ENCODE data around the gene FGF19. TPM values are rescaled to one million over a fixed set of nuclear protein-coding genes. Genes with fewer than 3 reads are reported as not detected.

FGF19 gene
- total RNA-seq, 1 experiment from 2014 or later: 7.4 TPM

- Mint-ChIP-seq H3K4me1 (peaks cover 15 to 27% of the 10 kb centered on the region in 2 experiments), H3K36me3 (ENCODE audit: insufficient read depth in 1 of 3, low read depth in 3 of 3) (no peaks in the 10 kb centered on the region), H3K27ac (no peak overlapping the region; a peak in 1 of 7 replicates), H3K9me3 (no peaks in the 10 kb centered on the region), H3K27me3 (ENCODE audit: low read depth) (peaks cover 2% of the 10 kb centered on the region), H3K4me3 (no peak overlapping the region)
- H3K27me3 ChIP-seq (ENCODE audit: insufficient read depth, low read length): no peaks in the 10 kb centered on the region
- no peak overlapping the region for H4K5ac ChIP-seq (ENCODE audit: insufficient read length, low read depth, low read length)
- H3K23me2 ChIP-seq (ENCODE audit: insufficient read length, low read depth, low read length, poor library complexity, severe bottlenecking): no peaks in the 10 kb centered on the region
- H4K8ac ChIP-seq (replicated peaks; ENCODE audit: insufficient read length, low read depth, low read length): no peak overlapping the region
- no peak overlapping the region for H3K56ac ChIP-seq (ENCODE audit: insufficient read length, low read depth, low read length)
- H3K4me2 ChIP-seq (ENCODE audit: insufficient read depth, insufficient read length, low read length): no peak overlapping the region
- no peak for DNase-seq
- no peak overlapping the region for H4K91ac ChIP-seq (ENCODE audit: insufficient read length, low read depth, low read length)
- H3K27ac ChIP-seq (ENCODE audit: insufficient read length, low read depth, low read length): no peak overlapping the region
- H3K23ac ChIP-seq (ENCODE audit: insufficient read length, low read depth, low read length): no peak overlapping the region
- no peaks in the 10 kb centered on the region for H4K20me1 ChIP-seq (ENCODE audit: control insufficient read depth, insufficient read depth, insufficient read length)
- no peaks in the 10 kb centered on the region for H3K9me3 ChIP-seq (ENCODE audit: control insufficient read depth, low read depth, low read length)
- H2BK12ac ChIP-seq (ENCODE audit: insufficient read length, low read depth, low read length): no peak overlapping the region
- no peaks in the 10 kb centered on the region for H3K79me2 ChIP-seq (ENCODE audit: insufficient read depth, low read length)
- no peak overlapping the region for H3T11ph ChIP-seq (ENCODE audit: low read length)
- no peak overlapping the region for H2BK5ac ChIP-seq (ENCODE audit: insufficient read length, low read length)
- H3K14ac ChIP-seq (ENCODE audit: insufficient read depth, low read length): 0 out of 2 replicates have a peak overlapping the region, but pooled peaks have one; percentile 20
- no peak overlapping the region for H2AK5ac ChIP-seq (ENCODE audit: insufficient read length, low read length)
- no peaks in the 10 kb centered on the region for H3K79me1 ChIP-seq (ENCODE audit: insufficient read depth, low read depth, low read length, poor library complexity, severe bottlenecking)
- no peak overlapping the region for H3K4ac ChIP-seq (ENCODE audit: low read depth, low read length)
- H2AFZ ChIP-seq (ENCODE audit: low read length): no peak overlapping the region
- no peak overlapping the region for H3K9ac ChIP-seq (ENCODE audit: extremely low read depth, insufficient read length, low read length)
- H3K4me1 ChIP-seq (ENCODE audit: insufficient read depth, low read length): no peaks in the 10 kb centered on the region
- no peak overlapping the region for H2BK20ac ChIP-seq (ENCODE audit: low read depth, low read length, poor library complexity, severe bottlenecking)
- no peak overlapping the region for H3K18ac ChIP-seq (ENCODE audit: insufficient read length, low read depth, low read length)
- TF ChIP-seq CTCF (conservative IDR thresholded peaks at IDR 0.05): no peak
- H2BK15ac ChIP-seq (ENCODE audit: low read depth, low read length): no peak overlapping the region
- H2BK120ac ChIP-seq (ENCODE audit: low read depth, low read length, poor library complexity, severe bottlenecking): no peak overlapping the region
- no CpG with 5 or more reads among the region's 11 CpGs for WGBS (ENCODE audit: extremely low coverage, insufficient read length, low lambda C conversion rate)
Measured at GRCh38 chr11:69750108-69750850, 46.5 kb upstream of the FGF19 start.
